Adrenal gland (tissue), 5 donors: ENCODE measurements around the gene CCDC117.

Experiments
- CTCF ChIP-seq, 6 experiments: fragments of 450-650 bp in 4 of 6; fragments of 200-600 bp in 2 of 6; sonication (generic) in 1 of 6; IDR thresholded peaks; 1 replicate in 5 of 6; 2 replicates in 1 of 6; pipeline versions ENCODE4 v1.5.1 to v1.8.0; 2016 to 2021; ENCODE audit warnings: antibody characterized with exemption in 6 of 6, mild to moderate bottlenecking in 2 of 6, moderate library complexity in 1 of 6
- POLR2A ChIP-seq, 2 donors: fragments of 450-650 bp; IDR thresholded peaks; one replicate each; pipeline ENCODE4 v1.6.1; 2017; ENCODE audit warnings: antibody characterized with exemption in 2 of 2, mild to moderate bottlenecking in 2 of 2, moderate library complexity in 1 of 2
- donor health status: DM: no; HTN: no; CAD: no.

GRCh38 chr22:28810821-28811491, 38.5 kb downstream of the CCDC117 start:
- TF ChIP-seq CTCF (IDR thresholded peaks at IDR 0.05) = no peak
- no peak for TF ChIP-seq POLR2A (IDR thresholded peaks at IDR 0.05)
